Ovary (tissue), 9 donors: ENCODE data around the gene MRTFA. TPM values are rescaled to one million over a fixed set of nuclear protein-coding genes. Genes with fewer than 3 reads are reported as not detected.
A peak's percentile ranks its signal among the peaks of the same experiment; 100 is the strongest.

Source experiments
- DNase-seq, 5 donors: peaks; one replicate each; pipeline ENCODE4 v3.0.0-alpha.2; 2019 to 2020
- H3K27ac ChIP-seq, 2 donors: fragments of 200-600 bp; one replicate each; pipeline versions ENCODE4 v1.5.1 to v1.8.0; 2019 to 2022
- H3K27me3 ChIP-seq: fragments of 200-600 bp; one replicate; pipeline ENCODE4 v1.8.0; 2022
- H3K36me3 ChIP-seq: fragments of 200-600 bp; sonication (generic); one replicate; pipeline ENCODE4 v1.5.1; 2019
- H3K4me1 ChIP-seq: one replicate; pipeline ENCODE4 v1.8.1; 2013; ENCODE audit warnings: mild to moderate bottlenecking, moderate library complexity; ENCODE audit not compliant: insufficient read depth
- H3K4me3 ChIP-seq: fragments of 200-600 bp; sonication (generic); one replicate; pipeline ENCODE4 v1.5.1; 2017
- H3K9me3 ChIP-seq, 2 donors: fragments of 200-600 bp in 1 of 2; sonication (generic) in 1 of 2; one replicate each; pipeline versions ENCODE4 v1.5.1 to v1.8.1; 2013 to 2019; ENCODE audit warnings: mild to moderate bottlenecking in 1 of 2, moderate library complexity in 1 of 2
- EP300 ChIP-seq: sonication (generic); formaldehyde crosslinking; IDR thresholded peaks from one replicate; pipeline ENCODE4 v1.6.1; 2017; ENCODE audit warnings: antibody characterized with exemption
- POLR2A ChIP-seq: fragments of 450-650 bp; IDR thresholded peaks from one replicate; pipeline ENCODE4 v1.6.1; 2017; ENCODE audit warnings: antibody characterized with exemption, mild to moderate bottlenecking, moderate library complexity
- WGBS, 3 donors: extraction: QIAGEN DNeasy Blood & Tissue Kit in 1 of 3; methylation state at CpG; one replicate each; pipeline versions ENCODE4 v1.1.5 to v1.1.7; 2013 to 2017; 5-methylcytosine and 5-hydroxymethylcytosine counted together
- intact Hi-C, 4 donors: fragments of 100-400 bp; cut with DNase I; formaldehyde crosslinking; loops; one replicate each; pipeline versions ENCODE4 v1.11.0 to v1.15.1; 2022 to 2023
- polyA plus RNA-seq, 2 donors: library from polyadenylated mRNA; stranded (reverse); fragments of 200-250 nt in 1 of 2; fragments of 350-450 nt in 1 of 2; fragmentation: Illumina TruSeq in 1 of 2; extraction: RNeasy Lipid Tissue Mini Kit (QIAGEN cat#74804) in 1 of 2; gene quantifications; one replicate each; pipeline ENCODE4 v1.2.3, GENCODE V29; 2013 to 2014
- total RNA-seq, 7 donors: library from RNA; depleted of rRNA in 2 of 7; stranded (reverse); fragments of >200 nt in 2 of 7; fragmentation: NEBNext Ultra II Directional in 3 of 7; extraction: Animal tissue kit (Norgen Biotek cat#: 25700) in 3 of 7; gene quantifications; one replicate each; pipeline versions ENCODE4 v1.1.0 to v1.2.4, GENCODE V29; 2016 to 2023
- TF ChIP-seq, protein P1 (sequence below), 3 donors: fragments of 450-650 bp in 2 of 3; fragments of 200-600 bp in 1 of 3; IDR thresholded peaks; one replicate each; pipeline versions ENCODE4 v1.5.1 to v1.8.0; 2016 to 2022; ENCODE audit warnings: antibody characterized with exemption in 3 of 3, mild to moderate bottlenecking in 1 of 3
- donor health status: DM: no; HTN: no; CAD: no; lungs with moderate emphysema.
- donor health status: DM: no; HTN: no; CAD: no.
- donor health status: Bipolar disorder and iron deficiency.
- donor health status: DM: yes; HTN: yes; CAD: no.
- donor health status: DM: no; HTN: no; CAD: no.
- donor health status: DM: yes; HTN: yes; CAD: no.

Gene MRTFA
- total and polyA plus RNA-seq, 9 donors, result 15.4 to 59.7 (median 54.9) TPM

GRCh38 chr22:40517631-40518030 is 118.9 kb downstream of the MRTFA start:
- Histone ChIP-seq H3K4me3 (no peak overlapping the region), H3K27me3 (no peaks in the 10 kb centered on the region), H3K4me1 (peaks cover 3% of the 10 kb centered on the region), H3K27ac (no peak overlapping the region), H3K9me3 (no peaks in the 10 kb centered on the region), H3K36me3 (no peaks in the 10 kb centered on the region)
- TF ChIP-seq, protein P1, sequence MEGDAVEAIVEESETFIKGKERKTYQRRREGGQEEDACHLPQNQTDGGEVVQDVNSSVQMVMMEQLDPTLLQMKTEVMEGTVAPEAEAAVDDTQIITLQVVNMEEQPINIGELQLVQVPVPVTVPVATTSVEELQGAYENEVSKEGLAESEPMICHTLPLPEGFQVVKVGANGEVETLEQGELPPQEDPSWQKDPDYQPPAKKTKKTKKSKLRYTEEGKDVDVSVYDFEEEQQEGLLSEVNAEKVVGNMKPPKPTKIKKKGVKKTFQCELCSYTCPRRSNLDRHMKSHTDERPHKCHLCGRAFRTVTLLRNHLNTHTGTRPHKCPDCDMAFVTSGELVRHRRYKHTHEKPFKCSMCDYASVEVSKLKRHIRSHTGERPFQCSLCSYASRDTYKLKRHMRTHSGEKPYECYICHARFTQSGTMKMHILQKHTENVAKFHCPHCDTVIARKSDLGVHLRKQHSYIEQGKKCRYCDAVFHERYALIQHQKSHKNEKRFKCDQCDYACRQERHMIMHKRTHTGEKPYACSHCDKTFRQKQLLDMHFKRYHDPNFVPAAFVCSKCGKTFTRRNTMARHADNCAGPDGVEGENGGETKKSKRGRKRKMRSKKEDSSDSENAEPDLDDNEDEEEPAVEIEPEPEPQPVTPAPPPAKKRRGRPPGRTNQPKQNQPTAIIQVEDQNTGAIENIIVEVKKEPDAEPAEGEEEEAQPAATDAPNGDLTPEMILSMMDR (IDR thresholded peaks at IDR 0.05), result no peak
- TF ChIP-seq POLR2A (no peak), EP300 (no peak)
- 67 to 79% (median 78%) methylated on average over 3 of the region's 3 CpGs for WGBS, 3 donors
- intact Hi-C loops, result loop anchor here in 2 of 4 donors (10.0 kb wide), 2 partner anchors 117 to 127 kb away; partner anchors contain the start of gene MRTFA (in 1 of the 2)
- peak in 1 of 5 donors; percentile 2 for DNase-seq

GRCh38 chr22:40516416-40516815 is 120.1 kb downstream of the MRTFA start:
- Histone ChIP-seq H3K36me3 (no peaks in the 10 kb centered on the region), H3K27me3 (no peaks in the 10 kb centered on the region), H3K4me3 (no peak overlapping the region), H3K27ac (no peak overlapping the region), H3K4me1 (peaks cover 5% of the 10 kb centered on the region), H3K9me3 (no peaks in the 10 kb centered on the region)
- WGBS, 3 donors, result 61 to 80% (median 80%) methylated on average over 3 of the region's 3 CpGs
- DNase-seq, result no peak
- intact Hi-C loops, result loop anchor here in 2 of 4 donors (10.0 kb wide), 2 partner anchors 118 to 128 kb away; partner anchors contain the start of gene MRTFA (in 1 of the 2)
- no peak for TF ChIP-seq EP300
- TF ChIP-seq, protein P1 (IDR thresholded peaks at IDR 0.05), result no peak
- no peak for TF ChIP-seq POLR2A

DNA sequence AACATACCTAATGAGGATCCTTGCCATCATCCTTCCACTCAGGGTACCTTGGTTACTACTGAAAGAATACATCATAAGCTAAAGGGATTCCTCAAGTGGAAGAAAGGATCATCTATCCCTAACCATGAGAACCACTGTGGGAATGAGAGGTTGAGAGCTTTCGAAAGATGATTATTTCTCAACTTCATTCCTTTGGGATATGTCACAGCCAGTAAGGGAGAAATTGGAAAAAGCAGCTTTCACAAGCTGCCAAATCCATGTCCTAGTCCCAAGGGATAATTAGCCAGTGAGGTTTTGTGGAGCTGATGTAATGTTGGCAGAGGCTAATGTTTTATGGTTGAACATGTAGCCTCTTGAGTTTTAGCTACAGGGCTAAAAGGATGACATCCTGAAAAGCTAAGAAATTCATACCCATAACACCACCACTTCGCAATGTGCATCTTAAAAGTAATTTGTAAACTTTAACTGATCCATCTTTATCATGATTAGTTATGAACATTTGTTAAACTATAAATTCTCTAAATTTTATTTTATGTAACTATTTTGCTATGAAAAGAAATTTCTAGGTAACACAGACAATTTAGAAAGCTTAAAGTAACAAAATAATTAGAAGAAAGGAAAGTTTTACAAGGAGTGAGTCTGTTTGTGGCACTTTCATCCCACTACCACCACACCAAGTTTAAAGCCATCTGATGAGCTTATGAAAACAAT is 123.9 kb downstream of the MRTFA start:
- peak in 2 of 5 donors; percentile 38 to 71 for DNase-seq
- Histone ChIP-seq H3K9me3 (no peaks in the 10 kb centered on the region), H3K4me3 (no peak overlapping the region), H3K36me3 (no peaks in the 10 kb centered on the region), H3K27me3 (no peaks in the 10 kb centered on the region), H3K27ac (peak overlapping the region in 1 of 2 donors; percentile 86), H3K4me1 (peaks cover 16% of the 10 kb centered on the region)
- peak; percentile 81 for TF ChIP-seq EP300
- TF ChIP-seq, protein P1 (IDR thresholded peaks at IDR 0.05), result no peak
- 35 to 56% (median 40%) methylated on average over 2 of the region's 2 CpGs for WGBS, 3 donors
- intact Hi-C loops, result loop anchor here in 2 of 4 donors (10.0 kb wide), 2 partner anchors 122 to 132 kb away; partner anchors contain the start of gene MRTFA (in 1 of the 2)

- intact Hi-C loops, result loop anchor here in 2 of 4 donors (10.0 kb wide), 2 partner anchors 123 to 133 kb away; partner anchors contain the start of gene MRTFA (in 1 of the 2)
- no peaks in the 10 kb centered on the region for H3K27me3 ChIP-seq
- H3K4me1 ChIP-seq, result peaks cover 16% of the 10 kb centered on the region
- no peak for DNase-seq
- TF ChIP-seq POLR2A, result no peak
- TF ChIP-seq, protein P1 (IDR thresholded peaks at IDR 0.05), result no peak
- peak overlapping the region in 1 of 2 donors; percentile 86 for H3K27ac ChIP-seq
- H3K9me3 ChIP-seq, result no peaks in the 10 kb centered on the region
- H3K36me3 ChIP-seq, result no peaks in the 10 kb centered on the region
- no peak overlapping the region for H3K4me3 ChIP-seq
Observed at GRCh38 chr22:40511604-40512003, 124.9 kb downstream of the MRTFA start.
